Karpas-422 (cell line): Measurements from ENCODE around the gene CYP2C18. TPM values are rescaled to one million over a fixed set of nuclear protein-coding genes. Genes with fewer than 3 reads are reported as not detected.
"Not testable (repeated sequence)": the region's sequence is repeated elsewhere in the genome, so short reads cannot be mapped to it uniquely, and the experiment has no call there.

Experiments used
- DNase-seq: peaks from one replicate; pipeline ENCODE4 v3.0.0-alpha.2; 2015
- H2AFZ ChIP-seq: fragments of 200-600 bp; sonication (generic); 2 replicates; pipeline ENCODE4 v1.6.1; 2014; ENCODE audit warnings: antibody characterized with exemption, low read length, mixed read lengths
- H3K27ac ChIP-seq: fragments of 200-600 bp; sonication (generic); 2 replicates; pipeline ENCODE4 v1.5.1; 2014; ENCODE audit warnings: mild to moderate bottlenecking, low read length, moderate library complexity
- H3K27me3 ChIP-seq: fragments of 200-600 bp; sonication (generic); 2 replicates; pipeline ENCODE4 v1.6.1; 2014; ENCODE audit warnings: low read length, mixed read lengths
- H3K36me3 ChIP-seq: fragments of 200-600 bp; sonication (generic); 2 replicates; pipeline ENCODE4 v1.6.1; 2014; ENCODE audit warnings: low read length, mixed read lengths; ENCODE audit not compliant: insufficient read depth
- H3K4me1 ChIP-seq: fragments of 200-600 bp; sonication (generic); 2 replicates; pipeline ENCODE4 v1.6.1; 2014; ENCODE audit warnings: mild to moderate bottlenecking, low read length, mixed read lengths
- H3K4me2 ChIP-seq: fragments of 200-600 bp; sonication (generic); 2 replicates; pipeline ENCODE4 v1.6.1; 2014; ENCODE audit warnings: low read length, low read depth, mild to moderate bottlenecking; ENCODE audit not compliant: poor library complexity, severe bottlenecking
- H3K4me3 ChIP-seq: fragments of 200-600 bp; sonication (generic); 2 replicates; pipeline ENCODE4 v1.5.1; 2014; ENCODE audit warnings: mild to moderate bottlenecking, antibody characterized with exemption, low read length, mixed read lengths
- H3K79me2 ChIP-seq: fragments of 200-600 bp; sonication (generic); 2 replicates; pipeline ENCODE4 v1.6.1; 2014; ENCODE audit warnings: mild to moderate bottlenecking, low read length, mixed read lengths
- H3K9ac ChIP-seq: fragments of 200-600 bp; sonication (generic); 2 replicates; pipeline ENCODE4 v1.6.0; 2014; ENCODE audit warnings: low read length
- H3K9me2 ChIP-seq: fragments of 200-600 bp; sonication (generic), shearing (Covaris generic); replicated peaks from 2 replicates; pipeline ENCODE4 v1.6.0; 2014; ENCODE audit warnings: mild to moderate bottlenecking, low read length, moderate library complexity; ENCODE audit not compliant: insufficient read depth
- H3K9me3 ChIP-seq: fragments of 300-700, 200-600 bp; sonication (generic); 2 replicates; pipeline ENCODE4 v1.6.1; 2014; ENCODE audit warnings: low read length, mixed read lengths
- H4K20me1 ChIP-seq: fragments of 200-600 bp; sonication (generic); 2 replicates; pipeline ENCODE4 v1.6.1; 2014; ENCODE audit warnings: mild to moderate bottlenecking, antibody characterized with exemption, low read length, low read depth; ENCODE audit not compliant: insufficient read depth
- total RNA-seq: library from RNA; depleted of rRNA; stranded (reverse); fragments of >200 nt; shearing (Covaris generic); gene quantifications from 2 replicates; pipeline ENCODE4 v1.2.3, GENCODE V29; 2014; ENCODE audit warnings: low replicate concordance

The CYP2C18 gene
- total RNA-seq, 1 experiment from 2014 or later, result not detected

GRCh38 chr10:94757916-94758315 lies 74.4 kb downstream of the CYP2C18 start:
- H3K4me3 ChIP-seq, result no peak overlapping the region
- no peaks in the 10 kb centered on the region for H3K27me3 ChIP-seq
- no peak overlapping the region for H3K9ac ChIP-seq
- H2AFZ ChIP-seq, result no peak overlapping the region
- H3K36me3 ChIP-seq, result no peaks in the 10 kb centered on the region
- DNase-seq, result no peak
- no peak overlapping the region for H3K27ac ChIP-seq
- no peaks in the 10 kb centered on the region for H3K79me2 ChIP-seq
- no peaks in the 10 kb centered on the region for H3K9me3 ChIP-seq
- H3K9me2 ChIP-seq, result no peaks in the 10 kb centered on the region
- H3K4me2 ChIP-seq, result no peak overlapping the region
- no peaks in the 10 kb centered on the region for H3K4me1 ChIP-seq
- H4K20me1 ChIP-seq, result no peaks in the 10 kb centered on the region

- no peaks in the 10 kb centered on the region for H3K9me3 ChIP-seq
- no peak overlapping the region for H3K27ac ChIP-seq
- no peak overlapping the region for H2AFZ ChIP-seq
- H3K4me2 ChIP-seq, result no peak overlapping the region
- H3K4me1 ChIP-seq, result no peaks in the 10 kb centered on the region
- H3K9ac ChIP-seq, result no peak overlapping the region
- no peak overlapping the region for H3K4me3 ChIP-seq
- DNase-seq, result no peak
- H3K9me2 ChIP-seq, result no peaks in the 10 kb centered on the region
- no peaks in the 10 kb centered on the region for H3K36me3 ChIP-seq
- no peaks in the 10 kb centered on the region for H3K79me2 ChIP-seq
- no peaks in the 10 kb centered on the region for H3K27me3 ChIP-seq
- no peaks in the 10 kb centered on the region for H4K20me1 ChIP-seq
Observed at GRCh38 chr10:94760586-94761178, 77.2 kb downstream of the CYP2C18 start.

GRCh38 chr10:94762393-94762792 lies 78.9 kb downstream of the CYP2C18 start, which contains the start of gene CYP2C19:
CYP2C19 (plus strand) TSS chr10:94762681; CDS start chr10:94762706, 25 bp downstream.
- no peak for DNase-seq
- Histone ChIP-seq H3K9me2 (no peaks in the 10 kb centered on the region), H3K4me1 (no peaks in the 10 kb centered on the region), H3K27ac (no peak within 1 kb of the TSS), H3K36me3 (no peaks in the 10 kb centered on the region), H3K4me2 (no peak within 1 kb of the TSS), H3K27me3 (no peaks in the 10 kb centered on the region), H3K9me3 (no peaks in the 10 kb centered on the region), H3K4me3 (no peak within 1 kb of the TSS), H3K9ac (no peak within 1 kb of the TSS), H4K20me1 (no peaks in the 10 kb centered on the region), H3K79me2 (no peaks in the 10 kb centered on the region), H2AFZ (no peak within 1 kb of the TSS)

- H3K4me2 ChIP-seq, H2AFZ ChIP-seq, H3K4me3 ChIP-seq, H3K4me1 ChIP-seq, DNase-seq, H3K9ac ChIP-seq, H3K9me3 ChIP-seq, H3K36me3 ChIP-seq, H3K9me2 ChIP-seq, H4K20me1 ChIP-seq, H3K27ac ChIP-seq, H3K27me3 ChIP-seq, H3K79me2 ChIP-seq: not testable (repeated sequence)
Observed at GRCh38 chr10:94775425-94775824, 91.9 kb downstream of the CYP2C18 start.

- Histone ChIP-seq H3K27me3 (no peaks in the 10 kb centered on the region), H3K36me3 (no peaks in the 10 kb centered on the region), H3K79me2 (no peaks in the 10 kb centered on the region), H3K4me2 (no peak overlapping the region), H3K9ac (no peak overlapping the region), H3K9me3 (no peaks in the 10 kb centered on the region), H2AFZ (no peak overlapping the region), H3K9me2 (no peaks in the 10 kb centered on the region), H3K4me3 (no peak overlapping the region), H3K4me1 (no peaks in the 10 kb centered on the region), H3K27ac (no peak overlapping the region), H4K20me1 (no peaks in the 10 kb centered on the region)
- DNase-seq, result no peak
Observed at GRCh38 chr10:94777886-94778458, 94.4 kb downstream of the CYP2C18 start.

- no peaks in the 10 kb centered on the region for H3K27me3 ChIP-seq
- no peak overlapping the region for H3K9ac ChIP-seq
- H4K20me1 ChIP-seq, result no peaks in the 10 kb centered on the region
- H3K9me2 ChIP-seq, result no peaks in the 10 kb centered on the region
- no peak overlapping the region for H3K4me3 ChIP-seq
- no peaks in the 10 kb centered on the region for H3K79me2 ChIP-seq
- H3K27ac ChIP-seq, result no peak overlapping the region
- no peak overlapping the region for H3K4me2 ChIP-seq
- no peak overlapping the region for H2AFZ ChIP-seq
- H3K9me3 ChIP-seq, result no peaks in the 10 kb centered on the region
- no peaks in the 10 kb centered on the region for H3K4me1 ChIP-seq
- DNase-seq, result no peak
- H3K36me3 ChIP-seq, result no peaks in the 10 kb centered on the region
Observed at GRCh38 chr10:94780844-94781243, 97.3 kb downstream of the CYP2C18 start.

- Histone ChIP-seq H4K20me1 (no peaks in the 10 kb centered on the region), H3K27me3 (no peaks in the 10 kb centered on the region), H3K9ac (no peak overlapping the region), H3K4me2 (no peak overlapping the region), H3K36me3 (no peaks in the 10 kb centered on the region), H3K4me3 (no peak overlapping the region), H3K9me2 (no peaks in the 10 kb centered on the region), H2AFZ (no peak overlapping the region), H3K79me2 (no peaks in the 10 kb centered on the region), H3K4me1 (no peaks in the 10 kb centered on the region), H3K27ac (no peak overlapping the region), H3K9me3 (no peaks in the 10 kb centered on the region)
- DNase-seq, result no peak
Observed at GRCh38 chr10:94784256-94784655, 100.7 kb downstream of the CYP2C18 start.

- no peaks in the 10 kb centered on the region for H3K9me2 ChIP-seq
- DNase-seq, result no peak
- no peak overlapping the region for H2AFZ ChIP-seq
- H4K20me1 ChIP-seq, result no peaks in the 10 kb centered on the region
- H3K79me2 ChIP-seq, result no peaks in the 10 kb centered on the region
- H3K27ac ChIP-seq, result no peak overlapping the region
- H3K36me3 ChIP-seq, result no peaks in the 10 kb centered on the region
- H3K4me3 ChIP-seq, result no peak overlapping the region
- no peaks in the 10 kb centered on the region for H3K9me3 ChIP-seq
- H3K27me3 ChIP-seq, result no peaks in the 10 kb centered on the region
- no peak overlapping the region for H3K4me2 ChIP-seq
- H3K4me1 ChIP-seq, result no peaks in the 10 kb centered on the region
- no peak overlapping the region for H3K9ac ChIP-seq
Observed at GRCh38 chr10:94785211-94785610, 101.7 kb downstream of the CYP2C18 start.
